A549 treated with DMSO at 1 μM for 4 hours (cell line): ENCODE measurements around the gene ZNF75A. TPM values are rescaled to one million over a fixed set of nuclear protein-coding genes. Genes with fewer than 3 reads are reported as not detected.

Experiments
- total RNA-seq: library from RNA; stranded (reverse); fragments of 200-300 nt; extraction: Qiagen RNA extraction; gene quantifications from 5 replicates; pipeline ENCODE4 v1.2.3, GENCODE V29; 2022; ENCODE audit warnings: low read depth

Gene ZNF75A
- 10.0 to 12.5 TPM (median 12.1 TPM) in 5 replicates for total RNA-seq

DNA sequence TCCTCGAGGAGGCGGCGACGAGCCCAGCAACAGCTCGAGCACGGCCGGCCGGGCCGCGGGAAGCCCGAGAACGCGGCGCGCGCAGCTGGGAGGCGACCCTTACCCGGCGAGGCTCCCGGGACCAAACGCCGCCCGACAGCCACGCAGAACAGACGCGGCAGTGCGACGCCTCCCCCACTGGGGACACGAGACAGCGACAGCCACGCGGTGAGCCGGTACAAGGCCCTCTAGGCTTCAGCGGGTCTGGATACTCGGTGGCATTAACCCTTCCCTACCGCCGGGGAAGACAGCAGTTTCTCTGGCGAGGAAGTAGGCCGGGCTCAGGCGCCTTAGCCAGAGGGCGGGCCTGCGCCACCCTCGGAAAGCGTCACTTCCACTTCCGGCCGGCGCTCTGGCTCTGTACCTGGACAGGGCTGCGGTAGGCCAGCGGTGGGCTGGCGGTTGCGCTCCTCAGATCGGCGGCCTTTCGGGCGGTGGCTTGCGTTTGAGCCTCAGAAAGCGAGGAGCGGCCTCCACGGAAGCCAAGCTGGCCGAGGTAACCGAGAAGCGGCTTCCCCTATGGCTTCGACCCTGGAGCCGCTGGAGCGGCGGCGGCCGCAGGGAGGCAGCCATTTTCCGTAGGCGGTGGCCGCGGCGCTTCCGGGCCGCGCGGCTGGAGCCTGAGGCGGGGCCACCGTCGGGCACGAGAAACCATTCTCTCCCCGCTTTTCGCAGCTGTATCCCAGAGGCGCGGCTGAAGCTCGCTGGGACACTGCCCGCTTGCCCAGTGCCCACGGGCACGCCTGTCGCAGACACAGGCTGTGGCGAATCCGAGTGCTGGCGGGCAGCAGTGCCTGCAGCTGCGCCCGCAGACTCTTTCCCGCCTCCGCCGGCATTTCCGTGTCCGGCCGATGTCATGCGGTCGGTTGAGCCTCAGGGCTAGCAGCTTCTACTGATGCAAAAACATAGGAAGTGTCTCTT is at the start of gene ZNF75A, which contains the start of gene TIGD7:
ZNF75A (plus strand) TSS at position 389 of the 960 bp plus-strand sequence. CDS start 2,932 bp downstream, outside the sequence.
TIGD7 (minus strand) TSS at position 322 of the 960 bp plus-strand sequence. CDS start 4,816 bp downstream, outside the sequence.

DNA sequence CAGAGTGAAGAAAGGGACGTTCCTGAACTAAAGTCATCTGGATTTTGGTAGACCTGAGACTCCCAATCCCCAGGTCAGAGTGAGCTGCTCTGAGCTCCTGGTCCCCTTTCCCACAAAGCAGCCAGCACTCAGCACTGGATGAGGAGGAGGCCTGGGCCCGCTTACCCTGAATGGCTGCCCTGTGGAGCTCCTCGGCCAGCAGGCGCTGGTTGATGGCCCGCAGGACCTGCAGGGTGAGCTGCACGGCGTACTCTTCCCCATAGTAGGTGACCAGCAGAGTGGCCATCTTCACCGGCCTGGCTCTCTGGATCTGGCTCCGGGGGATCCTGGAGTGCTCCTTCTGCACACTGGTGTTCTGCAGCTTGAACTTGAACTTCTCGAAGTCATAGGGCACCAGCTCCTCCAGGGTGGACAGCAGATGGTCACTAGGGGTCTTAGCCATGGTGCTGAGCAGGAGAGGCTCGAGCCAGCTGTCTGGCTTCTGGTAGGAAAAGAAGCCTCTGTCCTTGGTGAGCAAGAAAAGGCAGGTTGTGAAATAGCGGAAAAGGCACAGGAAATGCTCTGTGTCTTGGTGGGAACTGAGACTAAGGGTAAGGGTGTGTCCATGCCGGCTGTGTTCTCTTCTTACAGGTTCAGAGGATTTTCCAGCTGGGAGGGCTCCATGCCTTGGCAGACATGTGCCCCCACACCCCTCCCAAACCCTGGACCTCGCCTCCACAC is 49.0 kb upstream of the ZNF75A start, which contains the start of gene MEFV:
MEFV (minus strand) TSS at position 488 of the 720 bp plus-strand sequence; CDS start at position 442, 46 bp downstream.

DNA sequence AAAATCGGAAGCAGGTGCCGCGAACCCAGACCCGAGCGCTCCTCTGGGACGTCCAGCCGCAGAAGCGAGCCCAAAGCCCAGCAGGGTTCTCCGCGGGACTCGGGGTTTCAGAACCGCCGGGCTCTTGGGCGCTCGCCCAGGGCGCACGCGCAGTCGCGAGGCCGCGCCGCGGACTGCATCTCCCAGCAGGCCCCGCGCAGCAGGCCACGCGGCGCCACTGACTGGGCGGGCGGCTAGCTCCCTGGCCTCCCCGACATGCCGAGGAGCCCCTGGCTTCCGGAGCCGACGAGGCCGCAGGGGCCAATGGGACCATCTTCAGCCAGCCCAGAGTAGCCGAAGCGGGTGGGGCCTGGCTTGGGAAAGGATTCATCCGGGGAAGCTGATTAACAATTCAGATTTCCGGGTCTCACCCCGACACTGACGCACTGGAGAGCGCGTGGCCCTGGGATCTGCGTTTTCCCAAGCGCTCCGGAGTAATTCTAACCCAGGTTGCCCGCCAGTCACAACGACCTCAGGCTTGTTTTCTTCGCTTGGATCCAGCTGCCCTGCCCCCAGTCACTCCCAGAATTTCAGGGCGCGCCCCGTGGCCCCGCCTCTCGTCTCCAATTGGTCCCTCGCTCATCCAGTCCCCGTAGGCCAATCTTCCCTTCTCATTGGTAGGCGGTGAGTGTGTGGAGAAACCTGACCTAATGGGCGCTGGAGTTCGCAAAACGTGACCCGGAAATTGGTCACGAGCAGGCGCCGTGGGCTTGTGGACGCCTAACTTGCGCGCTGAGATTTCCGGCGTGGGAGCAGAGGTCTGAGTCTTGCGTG is 22.4 kb upstream of the ZNF75A start, which contains the start of gene ZNF263:
ZNF263 (plus strand) TSS at position 762 of the 813 bp plus-strand sequence. CDS start 328 bp downstream, outside the sequence.

DNA sequence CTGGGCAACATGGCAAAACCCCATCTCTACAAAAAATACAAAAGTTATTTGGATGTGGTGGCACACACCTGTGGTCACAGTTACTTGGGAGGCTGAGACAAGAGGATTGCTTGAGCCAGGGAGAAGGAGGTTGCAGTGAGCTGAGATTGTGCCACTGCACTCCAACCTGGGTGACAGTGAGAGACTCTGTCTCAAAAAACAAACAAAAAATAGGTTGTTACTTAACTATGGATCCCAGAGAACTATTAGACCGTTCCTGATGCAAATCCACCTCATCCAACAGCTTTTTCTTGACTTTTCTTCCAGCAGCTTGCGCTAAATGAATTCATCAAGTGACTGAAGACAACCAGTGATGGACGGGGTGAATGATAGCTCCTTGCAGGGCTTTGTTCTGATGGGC is 50.3 kb downstream of the ZNF75A start, which contains the start of gene OR2C1:
OR2C1 (plus strand) TSS at position 301 of the 400 bp plus-strand sequence; CDS start at position 353, 52 bp downstream.

Other genes starting within 250 kb of the ZNF75A start
- 22.5 to 31.8 TPM (median 27.0 TPM) in 5 replicates for gene IL32, start 239.9 kb upstream of the ZNF75A start, total RNA-seq
- 0.08 TPM in 1 of 5 replicates, not detected in the others for gene ZSCAN10, start 206.2 kb upstream of the ZNF75A start, total RNA-seq
- gene ZNF205, start 192.9 kb upstream of the ZNF75A start, total RNA-seq, result 10.9 to 15.0 TPM (median 12.1 TPM) in 5 replicates
- 8.2 to 13.3 TPM (median 11.1 TPM) in 5 replicates for gene ZNF213, start 170.5 kb upstream of the ZNF75A start, total RNA-seq
- 0.44 to 0.59 TPM (median 0.53 TPM) in 5 replicates for gene OR1F1, start 117.3 kb upstream of the ZNF75A start, total RNA-seq
- gene ZNF200, start 70.3 kb upstream of the ZNF75A start, total RNA-seq, result 8.6 to 11.7 TPM (median 9.0 TPM) in 5 replicates
- gene MEFV, start 48.9 kb upstream of the ZNF75A start, total RNA-seq, result not detected in 5 replicates
- gene ZNF263, start 22.0 kb upstream of the ZNF75A start, total RNA-seq, result 35.3 to 44.6 TPM (median 37.6 TPM) in 5 replicates
- gene TIGD7, start 67 bp upstream of the ZNF75A start, total RNA-seq, result 1.3 to 1.8 TPM (median 1.5 TPM) in 5 replicates
- not detected in 5 replicates for gene OR2C1, start 50.4 kb downstream of the ZNF75A start, total RNA-seq
- gene ZSCAN32, start 95.5 kb downstream of the ZNF75A start, total RNA-seq, result 11.9 to 18.2 TPM (median 16.2 TPM) in 5 replicates
- 13.0 to 15.2 TPM (median 14.7 TPM) in 5 replicates for gene ZNF174, start 95.7 kb downstream of the ZNF75A start, total RNA-seq
- 1.0 to 1.2 TPM (median 1.1 TPM) in 5 replicates for gene ZNF597, start 138.0 kb downstream of the ZNF75A start, total RNA-seq
- gene NAA60, start 138.2 kb downstream of the ZNF75A start, total RNA-seq, result 49.6 to 58.4 TPM (median 51.1 TPM) in 5 replicates
- gene C16orf90, start 190.0 kb downstream of the ZNF75A start, total RNA-seq, result not detected in 5 replicates
- 16.9 to 22.5 TPM (median 18.2 TPM) in 5 replicates for gene CLUAP1, start 195.5 kb downstream of the ZNF75A start, total RNA-seq